Measurements from ENCODE around the gene ZDHHC3. TPM values are rescaled to one million over a fixed set of nuclear protein-coding genes. Genes with fewer than 3 reads are reported as not detected.

ZDHHC3 gene
- total RNA-seq, 2 donors from 2014 or later = 33.0 to 37.6 TPM

GRCh38 chr3:44969828-44970179 is 6.2 kb downstream of the ZDHHC3 start:
- H3K9me3 Mint-ChIP-seq = no peaks in the 10 kb centered on the region
- DNase-seq (no peak), ATAC-seq (replicated peaks in 1 of 2) (no peak)
- H3K27me3 Mint-ChIP-seq (ENCODE audit: low read depth) = no peaks in the 10 kb centered on the region
- H3K36me3 Mint-ChIP-seq (ENCODE audit: insufficient read depth in 2 of 2) = peaks cover 0 to 1% of the 10 kb centered on the region in 2 donors
- H3K4me1 Mint-ChIP-seq (ENCODE audit: low read depth) = peaks cover 77% of the 10 kb centered on the region
- no peak overlapping the region for H3K4me3 Mint-ChIP-seq
- no peak overlapping the region for H3K27ac Mint-ChIP-seq

- no peak overlapping the region for H3K4me3 Mint-ChIP-seq
- peaks cover 0 to 1% of the 10 kb centered on the region in 2 donors for H3K36me3 Mint-ChIP-seq (ENCODE audit: insufficient read depth in 2 of 2)
- ATAC-seq (replicated peaks in 1 of 2) (no peak), DNase-seq (no peak)
- H3K9me3 Mint-ChIP-seq = no peaks in the 10 kb centered on the region
- H3K27me3 Mint-ChIP-seq (ENCODE audit: low read depth) = no peaks in the 10 kb centered on the region
- peaks cover 77% of the 10 kb centered on the region for H3K4me1 Mint-ChIP-seq (ENCODE audit: low read depth)
- H3K27ac Mint-ChIP-seq = no peak overlapping the region
Observed at GRCh38 chr3:44969154-44969827, 6.7 kb downstream of the ZDHHC3 start.

- DNase-seq (no peak), ATAC-seq (replicated peaks in 1 of 2) (no peak)
- Mint-ChIP-seq H3K27me3 (ENCODE audit: low read depth) (no peaks in the 10 kb centered on the region), H3K4me3 (no peak overlapping the region), H3K27ac (no peak overlapping the region), H3K36me3 (ENCODE audit: insufficient read depth in 2 of 2) (peaks cover 0 to 1% of the 10 kb centered on the region in 2 donors), H3K9me3 (no peaks in the 10 kb centered on the region), H3K4me1 (ENCODE audit: low read depth) (peaks cover 81% of the 10 kb centered on the region)
Observed at GRCh38 chr3:44968447-44968858, 7.5 kb downstream of the ZDHHC3 start.

- Mint-ChIP-seq H3K36me3 (ENCODE audit: insufficient read depth in 2 of 2) (peaks cover 0 to 1% of the 10 kb centered on the region in 2 donors), H3K27me3 (ENCODE audit: low read depth) (no peaks in the 10 kb centered on the region), H3K9me3 (no peaks in the 10 kb centered on the region), H3K27ac (peak overlapping the region; percentile 0), H3K4me1 (ENCODE audit: low read depth) (peaks cover 85% of the 10 kb centered on the region), H3K4me3 (no peak overlapping the region)
- DNase-seq (no peak), ATAC-seq (replicated peaks in 1 of 2) (peak; percentile 62)
Observed at GRCh38 chr3:44966795-44967278, 9.1 kb downstream of the ZDHHC3 start.

- Mint-ChIP-seq H3K27ac (no peak overlapping the region), H3K27me3 (ENCODE audit: low read depth) (no peaks in the 10 kb centered on the region), H3K4me1 (ENCODE audit: low read depth) (peaks cover 83% of the 10 kb centered on the region), H3K4me3 (no peak overlapping the region), H3K36me3 (ENCODE audit: insufficient read depth in 2 of 2) (peaks cover 0 to 1% of the 10 kb centered on the region in 2 donors), H3K9me3 (no peaks in the 10 kb centered on the region)
- ATAC-seq (replicated peaks in 1 of 2) (no peak), DNase-seq (no peak)
Observed at GRCh38 chr3:44965165-44965564, 10.8 kb downstream of the ZDHHC3 start.

- no peaks in the 10 kb centered on the region for H3K27me3 Mint-ChIP-seq (ENCODE audit: low read depth)
- DNase-seq (no peak), ATAC-seq (replicated peaks in 1 of 2) (no peak)
- peaks cover 71% of the 10 kb centered on the region for H3K4me1 Mint-ChIP-seq (ENCODE audit: low read depth)
- peaks cover 0 to 1% of the 10 kb centered on the region in 2 donors for H3K36me3 Mint-ChIP-seq (ENCODE audit: insufficient read depth in 2 of 2)
- no peak overlapping the region for H3K4me3 Mint-ChIP-seq
- no peaks in the 10 kb centered on the region for H3K9me3 Mint-ChIP-seq
- H3K27ac Mint-ChIP-seq = no peak overlapping the region
Observed at GRCh38 chr3:44963571-44964325, 12.2 kb downstream of the ZDHHC3 start.

- no peak overlapping the region for H3K27ac Mint-ChIP-seq
- H3K4me1 Mint-ChIP-seq (ENCODE audit: low read depth) = peaks cover 66% of the 10 kb centered on the region
- ATAC-seq (replicated peaks in 1 of 2) (no peak), DNase-seq (no peak)
- no peaks in the 10 kb centered on the region for H3K9me3 Mint-ChIP-seq
- H3K36me3 Mint-ChIP-seq (ENCODE audit: insufficient read depth in 2 of 2) = peaks cover 0 to 1% of the 10 kb centered on the region in 2 donors
- no peaks in the 10 kb centered on the region for H3K27me3 Mint-ChIP-seq (ENCODE audit: low read depth)
- H3K4me3 Mint-ChIP-seq = no peak overlapping the region
Observed at GRCh38 chr3:44962621-44963393, 13.2 kb downstream of the ZDHHC3 start.

- H3K27ac Mint-ChIP-seq = no peak overlapping the region
- peaks cover 57% of the 10 kb centered on the region for H3K4me1 Mint-ChIP-seq (ENCODE audit: low read depth)
- no peaks in the 10 kb centered on the region for H3K9me3 Mint-ChIP-seq
- no peak overlapping the region for H3K4me3 Mint-ChIP-seq
- no peaks in the 10 kb centered on the region for H3K36me3 Mint-ChIP-seq (ENCODE audit: insufficient read depth in 2 of 2)
- DNase-seq (no peak), ATAC-seq (replicated peaks in 1 of 2) (no peak)
- no peaks in the 10 kb centered on the region for H3K27me3 Mint-ChIP-seq (ENCODE audit: low read depth)
Observed at GRCh38 chr3:44961888-44962287, 14.1 kb downstream of the ZDHHC3 start.

GRCh38 chr3:44960387-44961026 is 15.5 kb downstream of the ZDHHC3 start:
- Mint-ChIP-seq H3K9me3 (no peaks in the 10 kb centered on the region), H3K27me3 (ENCODE audit: low read depth) (no peaks in the 10 kb centered on the region), H3K27ac (peak overlapping the region; percentile 61), H3K4me1 (ENCODE audit: low read depth) (peaks cover 43% of the 10 kb centered on the region), H3K4me3 (peak overlapping the region in 1 of 2 donors; percentile 15), H3K36me3 (ENCODE audit: insufficient read depth in 2 of 2) (no peaks in the 10 kb centered on the region)
- peak; percentile 75 to 89 for ATAC-seq (replicated peaks in 1 of 2)
- no peak for DNase-seq

GRCh38 chr3:44958386-44958785 is 17.6 kb downstream of the ZDHHC3 start:
- Mint-ChIP-seq H3K4me1 (ENCODE audit: low read depth) (peaks cover 24% of the 10 kb centered on the region), H3K27me3 (ENCODE audit: low read depth) (no peaks in the 10 kb centered on the region), H3K4me3 (no peak overlapping the region), H3K36me3 (ENCODE audit: insufficient read depth in 2 of 2) (no peaks in the 10 kb centered on the region), H3K27ac (no peak overlapping the region), H3K9me3 (no peaks in the 10 kb centered on the region)
- DNase-seq = no peak
- no peak for ATAC-seq (replicated peaks in 1 of 2)

- ATAC-seq (replicated peaks in 1 of 2) (no peak), DNase-seq (no peak)
- Mint-ChIP-seq H3K9me3 (no peaks in the 10 kb centered on the region), H3K4me3 (no peak overlapping the region), H3K27ac (no peak overlapping the region), H3K36me3 (ENCODE audit: insufficient read depth in 2 of 2) (no peaks in the 10 kb centered on the region), H3K27me3 (ENCODE audit: low read depth) (no peaks in the 10 kb centered on the region), H3K4me1 (ENCODE audit: low read depth) (peaks cover 22% of the 10 kb centered on the region)
Observed at GRCh38 chr3:44957986-44958385, 18.0 kb downstream of the ZDHHC3 start.

GRCh38 chr3:44955917-44956316 is 20.1 kb downstream of the ZDHHC3 start:
- Mint-ChIP-seq H3K36me3 (ENCODE audit: insufficient read depth in 2 of 2) (no peaks in the 10 kb centered on the region), H3K27me3 (ENCODE audit: low read depth) (no peaks in the 10 kb centered on the region), H3K27ac (no peak overlapping the region), H3K4me3 (no peak overlapping the region), H3K4me1 (ENCODE audit: low read depth) (peaks cover 15% of the 10 kb centered on the region), H3K9me3 (no peaks in the 10 kb centered on the region)
- no peak for ATAC-seq (replicated peaks in 1 of 2)
- DNase-seq = no peak

- Mint-ChIP-seq H3K36me3 (ENCODE audit: insufficient read depth in 2 of 2) (no peaks in the 10 kb centered on the region), H3K27ac (no peak overlapping the region), H3K4me1 (ENCODE audit: low read depth) (peaks cover 6% of the 10 kb centered on the region), H3K27me3 (ENCODE audit: low read depth) (no peaks in the 10 kb centered on the region), H3K9me3 (no peaks in the 10 kb centered on the region), H3K4me3 (no peak overlapping the region)
- ATAC-seq (replicated peaks in 1 of 2) (peak in 1 of 2 donors; percentile 19), DNase-seq (no peak)
Observed at GRCh38 chr3:44954962-44955361, 21.0 kb downstream of the ZDHHC3 start.
